SU-DHL-6 (cell line): ENCODE results near the gene HAAO.

Experiments
- H2AFZ ChIP-seq: fragments of 200-600 bp; sonication (generic); 2 replicates; pipeline ENCODE4 v1.6.1; 2014; ENCODE audit warnings: low read depth, mild to moderate bottlenecking, moderate library complexity, mixed read lengths, antibody characterized with exemption, low read length; ENCODE audit not compliant: severe bottlenecking
- H3F3A ChIP-seq: fragments of 200-600 bp; shearing (Covaris generic); 2 replicates; pipeline ENCODE4 v1.6.0; 2016; ENCODE audit warnings: antibody characterized with exemption, mild to moderate bottlenecking; ENCODE audit not compliant: insufficient read depth
- H3K27ac ChIP-seq: fragments of 200-600 bp; sonication (generic); 2 replicates; pipeline ENCODE4 v1.5.1; 2016; ENCODE audit warnings: low read depth, mild to moderate bottlenecking, low read length, moderate library complexity, mixed read lengths
- H3K27me3 ChIP-seq: fragments of 200-600 bp; sonication (generic), shearing (Covaris generic); 2 replicates; pipeline ENCODE4 v1.6.0; 2014; ENCODE audit warnings: mild to moderate bottlenecking, low read length
- H3K36me3 ChIP-seq: fragments of 200-600 bp; sonication (generic); 2 replicates; pipeline ENCODE4 v1.6.1; 2014; ENCODE audit warnings: mild to moderate bottlenecking, low read length, mixed read lengths
- H3K4me2 ChIP-seq: fragments of 300-600, 200-600 bp; shearing (Covaris generic), sonication (generic); 2 replicates; pipeline ENCODE4 v1.6.0; 2014; ENCODE audit warnings: low read length, low read depth, mild to moderate bottlenecking; ENCODE audit not compliant: poor library complexity, severe bottlenecking
- H3K4me3 ChIP-seq: fragments of 200-600 bp; sonication (generic); 2 replicates; pipeline ENCODE4 v1.5.1; 2014; ENCODE audit warnings: antibody characterized with exemption, low read length, mild to moderate bottlenecking, mixed read lengths; ENCODE audit not compliant: insufficient read depth, poor library complexity, severe bottlenecking
- H3K79me2 ChIP-seq: fragments of 200-600 bp; sonication (generic); 2 replicates; pipeline ENCODE4 v1.6.1; 2014; ENCODE audit warnings: mild to moderate bottlenecking, low read length, moderate library complexity; ENCODE audit not compliant: insufficient read depth
- H3K9ac ChIP-seq: fragments of 200-600 bp; sonication (generic); 2 replicates; pipeline ENCODE4 v1.7.0; 2014; ENCODE audit warnings: mild to moderate bottlenecking, low read length
- H3K9me2 ChIP-seq: fragments of 200-600 bp; sonication (generic); replicated peaks from 2 replicates; pipeline ENCODE4 v1.6.1; 2014; ENCODE audit warnings: low read length; ENCODE audit not compliant: insufficient read depth
- H3K9me3 ChIP-seq: fragments of 200-600 bp; sonication (generic); 2 replicates; pipeline ENCODE4 v1.6.1; 2014; ENCODE audit warnings: low read length, mixed read lengths; ENCODE audit not compliant: insufficient read depth
- H4K20me1 ChIP-seq: fragments of 200-600 bp; sonication (generic); 2 replicates; pipeline ENCODE4 v1.6.1; 2014; ENCODE audit warnings: low read depth, mild to moderate bottlenecking, antibody characterized with exemption, low read length, moderate library complexity, mixed read lengths
- CTCF ChIP-seq: fragments of 200-600 bp; sonication (generic); IDR thresholded peaks from one replicate; pipeline ENCODE4 v1.5.1; 2017; ENCODE audit warnings: antibody characterized with exemption, mild to moderate bottlenecking, low read length, moderate library complexity; ENCODE audit not compliant: insufficient read depth, poor library complexity, severe bottlenecking
- EZH2phosphoT487 ChIP-seq: fragments of 200-600 bp; sonication (generic), shearing (Covaris generic); conservative IDR thresholded peaks from 2 replicates; pipeline ENCODE4 v1.6.1; 2018; ENCODE audit warnings: mild to moderate bottlenecking, antibody characterized with exemption, low read length, moderate library complexity, mixed read lengths

Gene HAAO

GRCh38 chr2:42769583-42770287, 22.6 kb downstream of the HAAO start:
- Histone ChIP-seq H3K9ac (no peak overlapping the region), H3K9me3 (no peaks in the 10 kb centered on the region), H3F3A (no peaks in the 10 kb centered on the region; the same call in 1 of the 2 replicates), H3K4me2 (no peak overlapping the region), H3K79me2 (no peaks in the 10 kb centered on the region), H3K27me3 (no peaks in the 10 kb centered on the region), H3K9me2 (no peaks in the 10 kb centered on the region), H4K20me1 (no peaks in the 10 kb centered on the region), H3K36me3 (no peaks in the 10 kb centered on the region), H3K27ac (no peak overlapping the region), H2AFZ (no peak overlapping the region), H3K4me3 (no peak overlapping the region)
- no peak for TF ChIP-seq CTCF
- no peak for TF ChIP-seq EZH2phosphoT487

GRCh38 chr2:42768706-42769256, 23.6 kb downstream of the HAAO start:
- no peak overlapping the region for H3K4me2 ChIP-seq
- H3K79me2 ChIP-seq = no peaks in the 10 kb centered on the region
- no peak overlapping the region for H3K4me3 ChIP-seq
- TF ChIP-seq CTCF (no peak), EZH2phosphoT487 (no peak)
- no peaks in the 10 kb centered on the region for H3K9me2 ChIP-seq
- no peaks in the 10 kb centered on the region for H3K36me3 ChIP-seq
- no peak overlapping the region for H2AFZ ChIP-seq
- H3K9me3 ChIP-seq = no peaks in the 10 kb centered on the region
- no peaks in the 10 kb centered on the region; the same call in 1 of the 2 replicates for H3F3A ChIP-seq
- H3K27ac ChIP-seq = no peak overlapping the region
- H3K9ac ChIP-seq = no peak overlapping the region
- no peaks in the 10 kb centered on the region for H3K27me3 ChIP-seq
- H4K20me1 ChIP-seq = no peaks in the 10 kb centered on the region

- Histone ChIP-seq H3F3A (no peaks in the 10 kb centered on the region; the same call in 1 of the 2 replicates), H3K36me3 (no peaks in the 10 kb centered on the region), H3K79me2 (no peaks in the 10 kb centered on the region), H3K27ac (no peak overlapping the region), H3K4me3 (no peak overlapping the region), H3K9me3 (no peaks in the 10 kb centered on the region), H2AFZ (no peak overlapping the region), H3K9me2 (no peaks in the 10 kb centered on the region), H3K27me3 (no peaks in the 10 kb centered on the region), H4K20me1 (no peaks in the 10 kb centered on the region), H3K9ac (no peak overlapping the region), H3K4me2 (no peak overlapping the region)
- TF ChIP-seq EZH2phosphoT487 (no peak), CTCF (no peak)
Observed at GRCh38 chr2:42767899-42768705, 24.3 kb downstream of the HAAO start.
